ENCODE measurements around the gene NUBP2. TPM values are rescaled to one million over a fixed set of nuclear protein-coding genes. Genes with fewer than 3 reads are reported as not detected.
"Not testable (repeated sequence)": the region's sequence is repeated elsewhere in the genome, so short reads cannot be mapped to it uniquely, and the experiment has no call there.

The NUBP2 gene
- total RNA-seq, 1 experiment from 2014 or later = 50.1 TPM

DNA sequence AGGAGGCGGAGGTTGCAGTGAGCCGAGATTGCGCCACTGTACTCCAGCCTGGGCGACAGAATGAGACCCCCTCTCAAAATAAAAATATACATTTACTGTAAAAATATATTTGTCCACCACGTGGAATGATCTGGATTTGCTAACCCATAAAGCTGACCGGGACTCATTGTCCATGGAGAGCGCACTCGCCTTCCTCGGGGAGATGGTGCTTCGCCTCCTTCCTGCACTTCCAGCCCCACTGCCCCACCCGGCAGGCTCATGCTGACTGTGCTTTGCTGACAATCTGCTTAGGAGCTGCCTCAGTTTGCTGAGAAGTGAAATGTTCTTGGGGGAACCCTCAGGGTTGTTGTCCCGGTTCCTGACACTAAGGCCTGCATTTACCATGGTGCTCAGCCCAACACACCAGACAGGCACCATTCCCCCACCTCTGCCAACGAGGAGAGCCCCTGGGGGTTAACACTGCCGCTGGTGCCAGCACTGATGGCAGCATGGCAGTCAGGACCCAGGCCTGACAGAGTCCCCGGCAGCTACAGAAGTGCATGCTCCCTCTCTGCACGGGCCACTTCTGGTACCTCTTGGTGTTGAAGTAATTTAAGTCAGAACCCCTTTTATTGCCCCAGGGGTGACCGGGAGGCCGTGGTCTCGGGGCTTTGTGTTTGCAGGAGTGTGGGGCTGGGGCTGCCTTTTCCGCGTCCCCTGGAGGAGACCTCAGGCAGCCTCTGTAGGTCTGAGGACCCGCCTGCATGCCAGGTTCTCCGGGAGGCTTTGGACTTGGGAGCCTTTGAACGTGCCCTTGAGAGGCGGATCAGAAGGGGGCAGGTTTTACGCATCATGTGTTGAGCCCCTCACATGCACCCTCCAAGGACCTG is 2.5 kb downstream of the NUBP2 start:
- no peak for DNase-seq (ENCODE audit: low read depth)

DNA sequence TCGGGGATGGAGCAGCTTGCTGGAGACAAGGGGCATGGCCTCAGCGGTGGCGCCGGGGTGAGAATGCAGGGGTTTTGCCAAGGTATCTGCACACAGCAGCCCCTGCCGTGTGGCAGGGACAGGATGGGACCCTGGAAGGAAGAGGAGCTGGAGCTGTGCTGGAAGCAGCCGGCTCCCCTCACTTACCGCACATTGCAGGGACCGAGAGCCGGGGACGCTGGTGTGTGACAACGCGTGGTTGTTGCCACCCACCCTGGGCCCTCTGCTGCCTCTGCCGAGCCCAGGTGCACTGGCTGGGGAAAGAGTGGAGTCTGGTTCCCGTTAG is 3.0 kb downstream of the NUBP2 start:
- DNase-seq (ENCODE audit: low read depth) = no peak

DNA sequence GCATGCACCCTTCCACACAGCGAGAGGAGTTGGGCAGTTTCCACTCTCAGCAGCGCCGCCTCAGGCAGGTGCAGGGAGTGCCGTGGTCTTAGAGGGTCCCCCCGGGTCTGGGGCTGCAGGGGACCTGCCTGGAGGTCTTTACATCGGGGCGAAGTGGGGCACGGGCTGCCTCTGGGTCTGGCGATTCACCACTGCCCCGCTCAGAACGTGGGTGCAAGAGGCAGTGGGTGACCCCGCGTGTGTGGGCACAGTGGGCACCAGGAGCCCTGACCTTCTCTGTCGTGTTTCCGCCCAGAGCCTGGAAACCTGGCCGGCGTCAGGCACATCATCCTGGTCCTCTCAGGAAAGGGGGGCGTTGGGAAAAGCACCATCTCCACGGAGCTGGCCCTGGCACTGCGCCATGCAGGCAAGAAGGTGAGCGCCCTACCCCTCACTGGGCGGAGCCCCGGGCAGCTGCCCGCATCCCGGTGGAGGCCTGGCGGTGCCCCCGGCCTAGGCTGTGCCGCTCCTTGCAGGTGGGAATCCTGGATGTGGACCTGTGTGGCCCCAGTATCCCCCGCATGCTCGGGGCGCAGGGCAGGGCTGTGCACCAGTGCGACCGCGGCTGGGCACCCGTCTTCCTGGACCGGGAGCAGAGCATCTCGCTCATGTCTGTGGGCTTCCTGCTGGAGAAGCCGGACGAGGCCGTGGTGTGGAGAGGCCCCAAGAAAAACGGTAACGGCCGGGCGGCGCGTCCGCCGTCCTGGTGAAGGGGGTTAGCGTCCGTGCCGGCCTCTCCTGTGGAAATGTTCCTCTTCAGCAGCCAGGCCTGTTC is 3.7 kb downstream of the NUBP2 start:
- no peak for DNase-seq (ENCODE audit: low read depth)

DNA sequence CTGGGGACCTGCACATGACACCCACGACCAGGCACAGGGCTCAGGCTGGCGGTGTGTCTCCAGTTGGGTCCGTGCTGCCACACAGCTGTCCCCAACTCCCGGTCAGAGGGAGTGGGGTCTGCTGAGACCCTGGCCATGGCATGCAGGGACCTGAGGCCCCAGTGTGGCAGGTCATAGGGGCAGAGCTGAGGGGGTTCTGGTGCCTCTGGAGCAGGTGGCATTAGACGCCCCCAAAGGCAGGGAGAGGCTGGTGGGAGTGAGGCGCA is 4.2 kb downstream of the NUBP2 start:
- no peak for DNase-seq (ENCODE audit: low read depth)

DNA sequence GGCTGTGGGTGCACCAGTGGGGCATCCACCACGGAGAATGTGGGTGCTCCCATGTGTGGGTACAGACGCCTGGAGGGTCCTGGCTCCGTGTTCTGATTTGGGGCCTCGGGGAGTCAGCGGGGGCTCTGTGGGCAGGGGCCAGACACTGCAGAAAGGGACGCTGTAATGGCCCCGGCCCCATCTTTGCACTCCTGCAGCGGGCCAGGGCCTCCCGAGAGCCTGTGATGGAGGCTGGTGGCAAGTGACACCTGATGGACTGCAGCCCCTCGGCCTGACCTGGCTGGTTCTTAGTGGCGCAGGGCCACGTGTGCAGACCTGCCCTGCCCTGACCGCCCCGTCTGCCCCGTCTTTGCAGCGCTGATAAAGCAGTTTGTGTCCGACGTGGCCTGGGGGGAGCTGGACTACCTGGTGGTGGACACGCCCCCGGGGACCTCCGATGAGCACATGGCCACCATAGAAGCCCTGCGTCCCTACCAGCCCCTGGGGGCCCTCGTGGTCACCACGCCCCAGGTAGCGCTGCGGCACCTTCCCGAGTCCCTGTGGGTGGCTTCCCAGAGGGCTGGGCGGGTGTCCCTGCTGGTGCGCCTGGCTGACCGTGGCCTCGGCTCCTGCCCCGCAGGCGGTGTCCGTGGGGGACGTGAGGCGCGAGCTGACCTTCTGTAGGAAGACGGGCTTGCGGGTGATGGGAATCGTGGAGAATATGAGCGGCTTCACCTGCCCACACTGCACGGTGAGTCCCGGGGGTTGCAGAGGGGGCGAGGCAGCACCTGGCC is 4.7 kb downstream of the NUBP2 start:
- DNase-seq (ENCODE audit: low read depth) = no peak

DNA sequence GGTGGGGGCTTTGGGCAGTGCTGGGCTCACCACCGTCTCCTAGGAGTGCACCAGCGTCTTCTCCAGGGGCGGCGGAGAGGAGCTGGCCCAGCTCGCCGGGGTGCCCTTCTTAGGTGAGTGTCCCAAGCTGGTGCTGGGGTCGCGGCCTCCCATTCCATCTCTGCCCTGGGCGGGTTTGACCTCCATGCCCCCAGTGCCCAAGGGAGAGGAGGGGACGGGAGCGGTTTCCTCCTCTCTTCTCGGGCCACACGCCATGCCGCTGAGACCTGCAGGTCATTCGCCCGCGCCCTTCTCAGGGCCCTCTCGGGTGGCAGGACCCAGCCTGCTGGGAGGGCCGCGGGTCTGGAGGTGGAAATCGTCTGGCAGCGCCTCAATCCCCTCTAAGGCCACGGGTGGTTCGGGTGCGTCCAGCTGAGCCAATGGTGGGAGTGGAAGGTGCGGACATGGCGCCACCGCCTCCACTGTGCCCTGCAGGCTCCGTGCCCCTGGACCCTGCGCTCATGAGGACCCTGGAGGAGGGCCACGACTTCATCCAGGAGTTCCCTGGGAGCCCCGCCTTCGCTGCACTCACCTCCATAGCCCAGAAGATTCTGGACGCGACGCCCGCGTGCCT is 5.4 kb downstream of the NUBP2 start:
- no peak for DNase-seq (ENCODE audit: low read depth)

DNA sequence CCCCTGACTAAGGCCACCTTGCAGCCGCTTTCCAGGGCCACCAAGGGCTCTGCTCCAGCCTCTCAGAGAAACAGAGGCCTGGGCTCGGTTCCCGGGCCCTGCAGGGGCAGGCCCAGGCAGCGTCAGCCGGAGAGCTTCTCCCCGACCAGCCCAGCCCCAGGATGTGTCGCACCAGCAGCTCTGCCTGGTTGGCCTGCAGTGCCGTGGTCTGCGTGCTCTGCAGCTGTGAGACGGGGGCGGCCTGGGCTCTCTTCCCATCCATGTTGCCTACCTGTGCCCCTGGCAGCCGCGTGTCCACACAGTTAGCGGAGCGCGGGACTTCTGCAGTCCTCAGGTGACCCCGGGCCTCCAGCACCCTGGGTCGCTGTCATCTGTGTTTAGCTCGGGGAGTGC is 5.9 kb downstream of the NUBP2 start:
- no peak for DNase-seq (ENCODE audit: low read depth)

DNA sequence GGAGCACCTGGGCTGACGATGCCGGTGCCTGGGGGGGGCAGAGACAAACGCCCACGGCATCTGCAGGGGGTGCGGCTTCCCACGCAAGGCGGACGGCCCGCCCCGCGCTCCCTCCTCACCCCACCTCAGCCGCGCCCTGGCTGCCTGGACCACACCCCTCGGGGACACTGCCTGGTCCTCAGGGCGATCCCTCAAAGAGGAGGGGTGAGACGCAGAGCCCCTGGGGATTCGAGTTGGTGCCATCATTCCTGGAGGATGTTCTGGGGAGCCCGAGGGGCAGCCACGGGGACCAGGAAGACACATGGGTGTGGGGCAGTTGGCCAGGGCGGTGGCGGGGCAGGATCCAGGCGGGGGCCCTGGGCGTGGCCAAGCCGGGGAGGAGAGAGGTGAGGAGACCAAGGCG is 6.9 kb downstream of the NUBP2 start:
- DNase-seq (ENCODE audit: low read depth) = no peak

DNA sequence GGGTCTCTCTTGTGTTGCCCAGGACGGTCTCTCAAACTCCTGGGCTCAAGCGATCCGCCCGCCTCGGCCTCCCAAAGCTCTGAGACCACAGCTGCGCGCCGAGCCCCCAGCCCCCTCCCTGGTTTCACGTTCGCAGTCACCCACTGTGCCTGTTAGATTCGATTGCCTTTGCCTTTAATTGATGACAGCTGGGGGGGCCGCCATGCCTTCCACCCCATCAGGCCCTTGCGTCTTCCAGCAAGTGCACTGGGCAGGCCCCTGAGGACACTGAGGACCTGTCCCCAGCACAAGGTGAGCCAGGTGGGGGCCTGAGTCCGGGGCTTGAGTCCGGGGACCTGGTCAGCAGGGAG is 7.5 kb downstream of the NUBP2 start:
- no peak for DNase-seq (ENCODE audit: low read depth)

DNA sequence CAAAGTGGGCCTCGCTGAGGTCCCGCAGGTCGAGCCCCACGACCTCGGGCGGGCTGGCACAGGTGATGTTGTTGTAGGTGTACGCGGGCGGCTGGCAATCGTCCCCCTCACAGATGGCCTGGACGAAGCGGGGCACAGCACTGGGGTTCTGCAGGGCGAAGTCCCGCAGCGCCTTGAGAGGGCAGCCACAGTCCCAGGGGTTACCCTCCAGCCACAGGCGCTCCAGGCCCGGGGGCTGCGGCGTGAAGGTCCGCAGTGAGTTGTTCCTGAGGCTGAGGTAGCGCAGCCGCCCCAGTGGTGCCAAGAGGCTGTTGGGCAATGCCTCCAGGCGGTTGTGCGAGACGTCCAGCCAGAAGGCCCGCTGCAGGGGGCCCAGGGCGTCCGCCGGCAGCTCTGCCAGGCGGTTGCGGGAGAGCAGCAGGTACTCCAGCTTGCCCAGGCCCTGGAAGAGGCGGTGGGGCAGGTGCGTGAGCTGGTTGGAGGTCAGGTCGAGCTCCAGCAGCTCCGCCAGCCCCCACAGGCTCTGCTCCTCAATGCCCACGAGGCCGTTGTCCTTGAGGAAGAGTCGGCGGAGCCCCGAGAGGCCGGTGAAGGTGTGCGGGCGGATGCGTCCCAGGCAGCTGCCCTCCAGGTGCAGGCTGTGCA is 8.0 kb downstream of the NUBP2 start:
- no peak for DNase-seq (ENCODE audit: low read depth)

DNA sequence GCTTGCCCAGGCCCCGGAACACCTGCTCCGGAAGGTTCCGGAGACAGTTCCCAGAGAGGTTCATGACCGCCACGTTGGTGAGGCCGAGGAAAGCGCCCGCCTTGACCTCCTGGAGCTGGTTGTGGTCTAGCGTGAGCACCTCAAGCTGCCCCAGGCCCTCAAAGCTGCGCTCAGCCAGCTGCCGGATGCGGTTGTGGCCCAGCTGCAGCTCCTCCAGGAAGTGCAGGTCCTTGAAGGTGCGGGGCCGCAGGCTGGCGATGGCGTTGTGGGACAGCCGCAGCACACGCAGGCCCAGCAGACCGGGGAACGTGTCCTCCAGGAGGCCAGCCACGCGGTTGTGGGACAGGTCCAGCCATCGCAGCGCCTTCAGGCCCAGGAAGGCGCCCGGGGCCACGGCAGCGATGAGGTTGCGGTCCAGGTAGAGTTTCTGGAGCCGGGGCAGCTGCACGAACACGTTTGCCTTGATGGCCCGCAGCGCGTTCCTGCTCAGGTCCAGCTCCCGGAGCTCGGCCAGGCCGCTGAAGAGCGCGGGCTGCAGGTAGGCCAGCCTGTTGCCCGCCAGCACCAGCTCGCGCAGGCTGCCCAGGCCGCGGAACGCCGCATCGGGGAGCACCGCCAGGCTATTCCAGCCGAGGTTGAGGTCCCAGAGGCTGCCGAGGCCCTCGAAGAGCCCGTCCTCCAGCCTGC is 8.6 kb downstream of the NUBP2 start:
- no peak for DNase-seq (ENCODE audit: low read depth)

DNA sequence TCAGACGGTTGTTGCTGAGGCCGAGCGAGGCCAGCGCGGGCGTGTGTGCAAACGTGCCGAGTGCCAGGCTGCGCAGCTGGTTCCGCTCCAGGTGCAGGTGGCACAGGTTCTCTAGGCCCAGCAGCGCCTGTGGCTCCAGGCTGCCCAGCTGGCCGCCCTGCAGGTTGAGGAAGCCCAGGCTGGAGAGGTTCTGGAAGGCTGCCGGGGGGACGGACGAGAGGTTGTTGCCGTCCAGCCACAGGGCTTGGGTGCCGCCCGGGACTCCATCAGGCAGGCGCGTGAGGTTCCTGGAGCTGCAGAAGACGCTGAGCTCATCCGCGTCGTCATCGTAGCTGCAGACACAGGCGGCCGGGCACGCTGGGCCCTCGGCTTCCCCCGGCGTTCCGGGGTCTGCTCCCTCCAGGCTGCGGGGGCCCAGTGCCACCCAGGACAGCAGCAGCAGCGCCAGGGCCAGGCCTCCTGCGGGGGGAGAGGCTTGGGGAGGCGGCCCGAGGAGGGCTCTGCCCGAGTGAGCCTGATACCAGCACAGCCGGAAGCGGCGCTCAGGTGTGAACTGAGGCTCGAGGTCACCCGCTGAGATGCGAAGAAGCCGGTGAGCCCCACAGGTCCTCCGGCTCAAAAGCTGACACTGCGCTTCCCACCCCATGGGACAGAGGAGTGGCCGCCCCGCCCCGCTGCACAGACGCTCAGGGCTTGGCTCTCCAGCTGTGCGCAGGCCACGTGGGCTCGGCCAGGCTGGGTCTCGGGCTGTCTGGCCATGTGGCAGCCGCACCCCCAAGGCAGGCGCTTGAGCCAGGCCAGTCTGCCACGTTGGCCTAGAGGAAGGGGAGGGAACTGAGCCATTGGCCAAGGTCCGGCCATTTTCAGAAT is 9.4 kb downstream of the NUBP2 start:
- DNase-seq (ENCODE audit: low read depth) = no peak

DNA sequence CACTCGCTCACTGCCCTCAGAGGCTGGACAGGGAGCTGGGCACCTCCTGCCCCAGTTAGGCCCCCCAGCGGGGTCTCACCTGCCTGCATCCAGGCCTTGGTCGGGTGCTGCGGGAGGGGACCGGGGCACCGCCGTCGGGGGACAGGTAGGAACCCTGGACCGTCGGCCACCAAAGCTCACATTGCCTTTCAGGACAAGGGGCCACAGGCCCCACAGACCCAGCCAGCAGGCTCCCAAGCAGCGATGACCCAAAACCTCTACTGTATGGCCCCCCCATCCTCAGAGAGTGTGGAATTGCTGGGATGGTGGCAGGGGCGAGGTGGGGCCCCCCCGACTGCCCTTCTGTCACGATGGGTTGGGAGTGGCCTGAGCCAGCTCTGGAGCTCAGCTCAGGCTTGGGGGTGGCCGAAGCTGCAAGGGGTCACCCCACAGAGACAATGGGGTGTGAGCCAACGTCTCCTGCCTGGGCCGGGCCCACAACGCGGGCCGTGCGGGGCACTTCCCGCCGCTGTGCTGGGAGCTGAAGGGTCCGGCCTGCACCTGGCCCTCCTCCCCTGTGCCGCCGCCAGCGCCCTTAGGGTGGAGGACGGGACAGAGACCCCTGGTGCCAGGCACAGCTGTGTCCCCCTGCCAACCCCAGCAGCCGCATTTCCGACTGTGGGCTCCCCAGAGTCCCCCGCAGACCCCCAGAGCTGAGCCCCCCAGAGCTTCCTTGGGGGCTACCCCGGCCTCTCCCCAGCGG is 10.2 kb downstream of the NUBP2 start:
- no peak for DNase-seq (ENCODE audit: low read depth)

DNA sequence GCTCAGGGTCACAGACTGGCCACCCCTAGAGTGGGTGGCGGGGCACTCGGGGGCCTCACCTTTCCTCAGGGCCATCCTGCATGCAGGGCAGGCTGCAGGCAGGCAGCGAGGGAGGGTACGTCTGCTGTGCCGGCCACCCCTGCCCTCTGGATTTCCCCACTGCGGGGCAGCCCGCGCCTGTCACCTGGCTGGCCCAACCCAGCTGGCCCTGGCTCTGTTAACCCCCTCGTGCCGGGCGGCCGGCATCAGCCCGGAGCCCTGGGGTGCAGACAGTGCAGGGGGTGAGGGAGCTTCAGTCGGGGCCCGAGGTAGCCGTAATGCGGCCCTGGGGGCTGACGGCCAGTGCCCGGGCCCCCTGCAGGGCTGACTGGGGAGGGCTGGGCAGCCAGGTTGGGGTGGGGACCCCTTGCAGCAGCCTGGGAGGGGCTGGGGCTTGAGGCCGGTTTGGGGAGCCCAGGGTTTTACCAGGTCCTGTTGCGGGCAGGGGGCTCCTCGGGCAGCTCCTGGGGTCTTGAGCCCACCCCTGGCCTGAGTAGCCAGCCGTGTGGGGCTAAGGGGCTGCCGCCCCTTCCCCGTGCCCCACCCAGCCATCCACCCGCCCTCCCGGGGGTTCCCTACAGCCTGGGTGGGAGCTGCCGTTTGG is 10.9 kb downstream of the NUBP2 start, which contains the start of gene IGFALS:
Gene IGFALS (minus strand): TSS at position 128 of the 643 bp plus-strand sequence. CDS start 53 bp downstream, at position 75.
- no peak for DNase-seq (ENCODE audit: low read depth)

DNA sequence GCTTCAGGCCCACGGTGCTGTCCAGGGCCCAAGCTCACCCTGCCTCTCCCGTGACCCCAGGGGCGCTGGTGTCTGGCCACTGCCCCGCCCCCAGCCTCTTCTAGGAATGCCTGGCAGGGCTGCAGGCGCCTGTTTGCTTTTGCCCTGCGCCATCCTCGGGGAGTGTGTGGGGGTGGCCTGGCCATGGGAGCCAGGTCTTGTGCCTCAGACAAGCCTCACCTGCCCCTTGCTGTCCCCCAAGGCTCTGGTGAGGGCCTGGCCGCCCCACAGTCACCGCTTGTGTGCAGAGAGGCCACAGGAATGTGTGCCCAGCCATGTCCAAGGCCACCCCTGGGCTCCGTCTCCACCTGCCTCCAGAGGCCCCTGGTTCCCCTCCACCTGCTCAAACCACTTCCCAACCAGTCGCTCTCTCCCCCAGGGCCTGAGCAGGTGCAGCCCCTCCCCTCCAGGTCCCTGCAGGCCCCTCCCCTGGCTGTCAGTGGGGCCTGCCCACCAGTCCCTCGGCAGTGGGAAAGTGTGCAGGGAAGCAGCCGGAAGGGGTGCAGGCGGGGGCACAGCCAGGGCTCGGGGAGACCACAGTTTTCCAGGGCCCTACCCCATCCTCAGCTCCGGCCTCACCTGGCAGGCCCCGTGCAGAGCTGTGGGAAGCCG is 11.6 kb downstream of the NUBP2 start:
- DNase-seq (ENCODE audit: low read depth) = no peak

DNA sequence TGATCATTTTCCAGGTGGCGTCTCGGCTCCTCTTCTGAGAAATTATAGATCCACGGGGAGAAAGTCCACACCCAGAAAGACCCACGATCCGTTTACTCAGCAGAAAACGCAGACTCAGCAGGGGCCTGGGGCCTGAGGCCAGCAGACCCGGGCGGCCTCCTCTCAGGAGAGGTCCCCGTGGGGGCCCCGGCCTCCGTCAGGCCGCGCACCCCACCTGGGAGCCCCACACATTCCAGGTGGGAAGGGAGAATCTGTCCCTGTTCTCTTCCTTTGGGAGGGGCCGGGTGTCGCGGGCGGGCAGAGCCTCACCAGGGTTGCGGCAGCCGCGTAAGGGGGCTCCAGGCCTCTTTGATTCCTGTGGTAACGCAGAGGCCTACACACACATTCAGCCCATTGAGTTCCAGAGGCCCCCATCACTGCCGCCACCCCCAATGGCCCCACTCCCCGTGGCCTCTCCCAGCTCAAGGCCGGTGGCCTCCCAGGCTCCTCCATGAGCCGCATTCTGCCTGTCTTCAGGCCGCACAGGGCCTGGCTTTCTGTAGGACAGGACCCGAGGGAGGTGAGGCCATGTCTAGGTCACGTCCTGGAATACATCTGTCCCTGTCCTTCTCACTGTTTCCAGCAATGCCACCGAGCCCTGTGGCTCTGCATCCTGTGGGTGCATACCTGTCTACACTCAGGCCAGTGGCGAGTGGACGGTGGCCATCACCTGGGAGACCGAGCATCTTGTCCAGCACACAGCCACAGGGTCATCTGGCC is 12.3 kb downstream of the NUBP2 start:
- no peak for DNase-seq (ENCODE audit: low read depth)

DNA sequence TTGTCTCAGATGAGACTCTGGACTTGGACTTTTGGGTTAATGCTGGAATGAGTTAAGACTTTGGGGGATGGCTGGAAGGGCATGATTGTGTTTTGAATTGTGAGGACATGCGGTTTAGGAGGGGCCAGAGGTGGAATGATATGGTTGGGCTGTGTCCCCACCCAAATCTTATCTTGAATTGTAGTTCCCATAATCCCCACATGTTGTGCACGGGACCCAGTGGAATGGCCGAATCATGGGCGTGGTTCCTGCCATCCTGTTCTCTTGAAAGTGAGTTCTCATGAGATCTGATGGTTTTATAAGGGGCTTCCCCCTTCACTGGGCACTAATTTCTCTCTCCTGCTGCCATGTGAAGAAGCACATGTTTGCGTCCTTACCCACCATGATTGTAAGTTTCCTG is 16.5 kb downstream of the NUBP2 start:
- not testable (repeated sequence) for DNase-seq (ENCODE audit: low read depth)

DNA sequence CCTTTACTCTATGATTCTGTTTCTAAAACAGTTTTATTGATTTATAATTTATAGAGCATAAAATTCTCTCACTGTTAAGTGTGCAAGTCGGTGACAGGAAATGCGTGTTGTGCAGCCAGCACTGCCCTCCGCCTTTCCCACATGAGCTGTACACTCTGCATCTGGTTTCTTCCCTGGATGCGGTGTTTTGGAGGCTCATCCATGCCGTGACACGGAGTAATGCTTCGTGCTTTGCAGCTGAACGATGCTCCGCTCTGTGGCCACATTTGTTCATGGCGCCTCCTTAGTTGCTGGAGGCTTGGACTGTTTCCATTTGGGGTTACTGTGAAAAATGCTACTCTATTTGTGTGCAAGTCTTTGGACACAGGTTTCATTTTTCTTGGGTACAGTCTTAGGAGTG is 17.9 kb downstream of the NUBP2 start:
- peak; percentile 59 for DNase-seq (ENCODE audit: low read depth)

Measured in RPMI7951 (cell line).